ENCODE measurements around the gene CUL2. TPM values are rescaled to one million over a fixed set of nuclear protein-coding genes. Genes with fewer than 3 reads are reported as not detected.

CUL2 gene
- total RNA-seq, 2 donors from 2014 or later: 7.3 to 8.0 TPM

GRCh38 chr10:35132727-35133126 is 42.6 kb upstream of the CUL2 start:
- TF ChIP-seq POLR2A (IDR thresholded peaks at IDR 0.05): no peak
- no peak for TF ChIP-seq CTCF (IDR thresholded peaks at IDR 0.05)
- no peak for DNase-seq
- intact Hi-C loops (cut with DNase I): no loop called here
- no peaks in the 10 kb centered on the region for H3K9me3 ChIP-seq
- no peaks in the 10 kb centered on the region for H3K36me3 ChIP-seq (replicated peaks in 1 of 2; ENCODE audit: insufficient read depth in 1 of 2, low read depth in 2 of 2)
- WGBS, 2 donors: 92 to 95% methylated on average over 2 of the region's 2 CpGs
- peaks cover 32% of the 10 kb centered on the region for H3K4me1 ChIP-seq
- no peak overlapping the region for H3K27ac ChIP-seq
- H3K4me3 ChIP-seq: no peak overlapping the region
- H3K27me3 ChIP-seq: no peaks in the 10 kb centered on the region
- no peak for ATAC-seq

GRCh38 chr10:35130663-35131062 is 40.5 kb upstream of the CUL2 start:
- H3K27ac ChIP-seq: no peak overlapping the region

GRCh38 chr10:35129185-35129674 is 39.1 kb upstream of the CUL2 start:
- Histone ChIP-seq H3K27ac (peak overlapping the region in 1 of 4 donors; percentile 46), H3K9me3 (no peaks in the 10 kb centered on the region), H3K4me1 (peaks cover 40% of the 10 kb centered on the region), H3K4me3 (no peak overlapping the region), H3K27me3 (no peaks in the 10 kb centered on the region), H3K36me3 (replicated peaks in 1 of 2; ENCODE audit: insufficient read depth in 1 of 2, low read depth in 2 of 2) (no peaks in the 10 kb centered on the region)
- 95 to 96% methylated on average over 1 of the region's 1 CpG for WGBS, 2 donors
- DNase-seq (no peak), ATAC-seq (no peak)
- intact Hi-C loops (cut with DNase I): no loop called here
- TF ChIP-seq POLR2A (IDR thresholded peaks at IDR 0.05): no peak
- TF ChIP-seq CTCF (IDR thresholded peaks at IDR 0.05): no peak

More at GRCh38 chr10:35130663-35131062, 40.5 kb upstream of the CUL2 start:
- Histone ChIP-seq H3K9me3 (no peaks in the 10 kb centered on the region), H3K27me3 (no peaks in the 10 kb centered on the region), H3K4me1 (peaks cover 39% of the 10 kb centered on the region), H3K4me3 (no peak overlapping the region), H3K36me3 (replicated peaks in 1 of 2; ENCODE audit: insufficient read depth in 1 of 2, low read depth in 2 of 2) (no peaks in the 10 kb centered on the region)
- TF ChIP-seq CTCF (IDR thresholded peaks at IDR 0.05) (no peak), POLR2A (IDR thresholded peaks at IDR 0.05) (no peak)
- ATAC-seq (no peak), DNase-seq (no peak)
- WGBS, 2 donors: 30 to 36% methylated on average over 4 of the region's 4 CpGs
- intact Hi-C loops (cut with DNase I): no loop called here

GRCh38 chr10:35127289-35127891 is 37.2 kb upstream of the CUL2 start:
- ATAC-seq (peak; percentile 19), DNase-seq (peak; percentile 57 to 64 (median 62))
- no peak for TF ChIP-seq POLR2A (IDR thresholded peaks at IDR 0.05)
- peak in 1 of 7 experiments; percentile 12 for TF ChIP-seq CTCF (IDR thresholded peaks at IDR 0.05)
- H3K36me3 ChIP-seq (replicated peaks in 1 of 2; ENCODE audit: insufficient read depth in 1 of 2, low read depth in 2 of 2): no peaks in the 10 kb centered on the region
- intact Hi-C loops (cut with DNase I): no loop called here
- H3K4me1 ChIP-seq: peaks cover 40% of the 10 kb centered on the region
- H3K9me3 ChIP-seq: no peaks in the 10 kb centered on the region
- peak overlapping the region; percentile 85 to 99 (median 94) for H3K27ac ChIP-seq
- H3K27me3 ChIP-seq: no peaks in the 10 kb centered on the region
- 0% methylated on average over 14 to 52 of the region's 56 CpGs for WGBS, 2 donors
- peak overlapping the region; percentile 19 to 83 for H3K4me3 ChIP-seq
